Activated T-cell treated with anti-CD3 and anti-CD28 coated beads, Interleukin-2, amount 50 U/mL, for 4 hours (primary cell): ENCODE measurements around the gene APH1A. TPM values are rescaled to one million over a fixed set of nuclear protein-coding genes. Genes with fewer than 3 reads are reported as not detected.
"Not testable (repeated sequence)": the region's sequence is repeated elsewhere in the genome, so short reads cannot be mapped to it uniquely, and the experiment has no call there.

Source experiments
- ATAC-seq, 2 donors: fragments of 200-7000 bp; cut with Tn5 transposase; one replicate each; pipeline ENCODE4 v1.10.0; 2021
- DNase-seq: peaks from one replicate; pipeline ENCODE4 v3.0.0-alpha.2; 2020
- H3K27me3 Mint-ChIP-seq: one replicate; pipeline ENCODE4 v1.8.0; 2021; ENCODE audit warnings: low read depth, mixed read lengths
- H3K36me3 Mint-ChIP-seq: one replicate; pipeline ENCODE4 v1.8.0; 2022; ENCODE audit warnings: mixed read lengths; ENCODE audit not compliant: insufficient read depth
- H3K4me1 Mint-ChIP-seq: one replicate; pipeline ENCODE4 v1.8.0; 2021; ENCODE audit warnings: low read depth, mixed read lengths
- H3K4me3 Mint-ChIP-seq: one replicate; pipeline ENCODE4 v1.8.0; 2021; ENCODE audit warnings: mild to moderate bottlenecking, moderate library complexity, mixed read lengths
- H3K9me3 Mint-ChIP-seq: one replicate; pipeline ENCODE4 v1.8.0; 2021; ENCODE audit warnings: mixed read lengths
- total RNA-seq, 3 donors: library from RNA; stranded (reverse); gene quantifications; one replicate each; pipeline ENCODE4 v1.2.1, GENCODE V29; 2021

Gene APH1A
- total RNA-seq, 3 donors from 2014 or later: 121 to 124 (median 123) TPM

DNA sequence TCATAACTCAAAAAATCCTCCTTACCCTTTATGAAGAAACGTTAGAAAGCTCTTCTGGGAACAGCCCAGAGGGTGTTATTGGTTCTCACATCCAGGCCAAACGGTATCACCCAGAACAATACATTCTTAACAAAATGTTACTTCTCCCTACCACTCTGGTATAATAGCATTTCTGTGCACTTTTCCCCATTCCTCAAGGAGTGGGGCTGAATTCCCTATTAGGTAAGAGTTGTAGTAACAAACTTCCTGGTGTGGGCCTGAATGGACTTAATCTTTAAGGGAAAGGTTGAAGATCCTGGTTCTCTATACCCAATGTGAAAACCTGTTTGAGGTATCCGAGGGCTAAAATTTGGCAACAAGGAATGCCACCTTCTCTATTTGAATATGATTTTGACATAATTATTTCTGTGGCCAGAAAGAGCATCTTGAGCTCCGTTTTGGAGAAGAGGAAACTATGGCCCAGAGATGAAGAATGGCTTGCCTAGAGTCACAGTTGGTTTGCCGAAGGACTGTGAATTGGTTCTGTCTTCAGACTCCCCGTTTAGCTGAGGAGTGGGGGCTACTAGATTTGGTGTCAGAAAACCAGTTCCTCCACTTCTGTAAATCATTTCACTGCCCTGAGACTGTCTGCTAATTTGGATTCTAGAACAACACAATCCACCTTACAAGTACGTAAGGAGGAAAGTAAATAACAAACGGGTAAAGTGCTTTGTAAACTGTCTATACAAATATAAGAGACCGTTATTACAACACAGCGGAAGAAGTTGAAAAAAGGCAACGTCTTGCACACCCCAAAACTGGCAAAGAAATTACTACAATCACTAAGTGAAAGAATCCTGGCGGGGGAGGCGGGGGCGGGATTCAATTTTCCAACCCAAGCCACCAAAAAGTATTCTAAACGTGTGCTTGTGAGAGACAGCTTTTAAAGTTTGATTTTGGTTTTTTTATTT, 35.2 kb downstream of the APH1A start:
- no peaks in the 10 kb centered on the region for H3K9me3 Mint-ChIP-seq
- H3K36me3 Mint-ChIP-seq: peaks cover 6% of the 10 kb centered on the region
- peak; percentile 64 for DNase-seq
- ATAC-seq: no peak
- H3K4me3 Mint-ChIP-seq: no peak overlapping the region
- peaks cover 19% of the 10 kb centered on the region for H3K4me1 Mint-ChIP-seq
- no peaks in the 10 kb centered on the region for H3K27me3 Mint-ChIP-seq

DNA sequence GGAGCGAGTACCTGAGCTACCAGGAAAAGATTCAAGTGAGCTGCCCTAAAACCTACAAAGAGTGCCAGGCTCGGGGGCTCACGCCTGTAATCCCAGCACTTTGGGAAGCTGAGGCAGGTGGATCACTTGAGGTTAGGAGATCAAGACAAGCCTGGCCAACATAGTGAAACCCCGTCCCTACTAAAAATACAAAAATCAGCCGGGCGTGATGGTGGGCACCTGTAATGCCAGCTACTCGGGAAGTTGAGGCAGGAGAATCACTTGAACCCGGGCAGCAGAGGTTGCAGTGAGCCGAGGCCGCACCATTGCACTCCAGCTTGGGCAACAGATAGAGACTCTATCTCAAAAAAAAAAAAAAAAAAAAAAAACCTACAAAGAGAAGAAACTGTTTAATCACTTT, 35.9 kb downstream of the APH1A start:
- not testable (repeated sequence) for H3K4me3 Mint-ChIP-seq, H3K9me3 Mint-ChIP-seq, H3K27me3 Mint-ChIP-seq, ATAC-seq, DNase-seq, H3K36me3 Mint-ChIP-seq
- H3K4me1 Mint-ChIP-seq: peaks cover 19% of the 10 kb centered on the region

DNA sequence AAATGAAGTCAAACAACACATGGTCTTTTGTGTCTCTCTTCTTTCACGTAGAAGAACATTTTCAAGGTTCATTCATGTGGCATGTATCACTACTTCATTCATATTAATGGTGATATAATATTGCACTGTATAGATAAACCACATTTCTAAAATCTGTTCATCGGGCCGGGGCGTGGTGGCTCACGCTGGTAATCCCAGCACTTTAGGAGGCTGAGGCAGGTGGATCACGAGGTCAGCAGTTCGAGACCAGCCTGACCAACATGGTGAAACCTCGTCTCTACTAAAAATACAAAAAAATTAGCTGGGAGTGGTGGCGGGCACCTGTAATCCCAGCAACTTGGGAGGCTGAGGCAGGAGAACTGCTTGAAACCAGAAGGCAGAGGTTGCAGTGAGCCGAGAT, 40.6 kb downstream of the APH1A start:
- not testable (repeated sequence) for H3K9me3 Mint-ChIP-seq, H3K4me1 Mint-ChIP-seq, H3K27me3 Mint-ChIP-seq, H3K4me3 Mint-ChIP-seq, DNase-seq, ATAC-seq
- H3K36me3 Mint-ChIP-seq: peaks cover 35% of the 10 kb centered on the region

DNA sequence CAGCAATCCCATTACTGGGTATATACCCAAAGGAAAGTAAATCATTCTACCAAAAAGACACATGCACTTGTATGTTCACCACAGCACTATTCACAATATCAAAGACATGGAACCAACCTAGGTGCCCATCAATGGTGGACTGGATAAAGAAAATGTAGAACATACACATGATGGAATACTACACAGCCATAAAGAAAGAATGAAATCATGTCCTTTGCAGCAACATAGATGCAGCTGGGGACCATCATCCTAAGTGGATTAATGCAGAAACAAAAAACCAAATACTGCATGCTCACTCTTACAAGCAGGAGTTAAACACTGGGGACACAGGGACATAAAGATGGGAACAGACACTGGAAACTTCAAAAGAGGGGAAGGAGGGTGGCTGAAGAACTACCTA, 41.6 kb downstream of the APH1A start:
- H3K27me3 Mint-ChIP-seq: no peaks in the 10 kb centered on the region
- no peak for DNase-seq
- H3K9me3 Mint-ChIP-seq: no peaks in the 10 kb centered on the region
- no peak overlapping the region for H3K4me3 Mint-ChIP-seq
- H3K4me1 Mint-ChIP-seq: peaks cover 4% of the 10 kb centered on the region
- H3K36me3 Mint-ChIP-seq: peaks cover 38% of the 10 kb centered on the region
- no peak for ATAC-seq

DNA sequence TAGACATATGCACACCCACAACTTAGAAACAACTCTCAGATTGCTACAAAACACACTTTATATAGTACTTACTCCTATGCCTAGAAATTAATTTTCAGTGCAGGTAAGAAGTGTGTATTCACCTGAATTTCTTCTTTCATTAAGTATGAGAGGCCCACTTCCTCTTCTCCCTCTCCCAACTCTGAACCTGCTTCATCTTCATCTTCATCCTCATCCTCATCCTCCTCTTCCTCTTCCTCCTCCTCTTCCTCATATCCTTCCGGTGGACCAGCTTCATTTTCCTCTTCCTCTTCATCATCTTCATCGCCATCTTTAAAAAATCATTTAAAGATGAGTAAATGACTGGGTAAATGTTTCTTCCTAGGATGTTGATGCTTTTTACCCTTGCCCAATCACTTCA, 42.3 kb downstream of the APH1A start:
- peaks cover 38% of the 10 kb centered on the region for H3K36me3 Mint-ChIP-seq
- no peak for DNase-seq
- no peaks in the 10 kb centered on the region for H3K27me3 Mint-ChIP-seq
- H3K9me3 Mint-ChIP-seq: no peaks in the 10 kb centered on the region
- ATAC-seq: no peak
- H3K4me3 Mint-ChIP-seq: no peak overlapping the region
- H3K4me1 Mint-ChIP-seq: peaks cover 4% of the 10 kb centered on the region

DNA sequence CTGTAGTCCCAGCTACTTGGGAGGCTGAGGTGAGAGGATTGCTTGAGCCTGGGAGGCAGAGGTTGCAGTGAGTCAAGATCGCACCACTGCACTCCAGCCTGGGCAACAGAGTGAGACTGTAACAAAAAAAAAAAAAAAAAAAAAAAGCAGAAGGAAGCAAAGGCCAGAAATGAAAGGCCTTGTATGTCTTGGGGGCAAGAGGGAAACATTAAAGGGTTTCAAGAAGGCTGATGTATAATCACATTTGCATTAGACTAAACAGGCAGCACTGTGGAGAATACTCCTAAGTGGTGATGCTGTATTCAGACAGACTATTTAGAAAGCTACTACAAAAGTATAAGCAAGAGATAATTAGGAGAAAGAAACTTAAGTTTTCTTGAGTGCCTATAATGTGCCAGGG, 43.3 kb downstream of the APH1A start:
- no peak overlapping the region for H3K4me3 Mint-ChIP-seq
- DNase-seq (no peak), ATAC-seq (no peak)
- peaks cover 38% of the 10 kb centered on the region for H3K36me3 Mint-ChIP-seq
- peaks cover 4% of the 10 kb centered on the region for H3K4me1 Mint-ChIP-seq
- H3K27me3 Mint-ChIP-seq: no peaks in the 10 kb centered on the region
- H3K9me3 Mint-ChIP-seq: no peaks in the 10 kb centered on the region

DNA sequence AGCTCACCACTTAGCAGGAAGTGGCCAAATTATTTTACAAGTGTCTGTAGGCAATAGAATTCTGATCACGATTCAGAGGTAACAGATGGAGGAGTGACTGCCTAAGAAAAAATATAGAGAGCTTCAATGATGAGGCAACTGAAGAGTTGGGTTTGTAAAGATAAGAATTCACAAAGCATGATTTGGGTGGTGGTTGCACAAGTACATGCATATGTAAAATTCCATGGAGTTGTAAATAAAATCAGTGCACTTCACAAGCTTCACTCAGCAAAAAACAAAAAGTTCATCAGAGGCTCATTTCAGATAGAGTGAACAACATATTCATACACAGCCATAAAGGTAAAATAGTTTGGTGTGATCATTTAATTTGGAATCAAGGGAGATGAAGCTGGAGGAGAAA, 43.8 kb downstream of the APH1A start:
- peaks cover 4% of the 10 kb centered on the region for H3K4me1 Mint-ChIP-seq
- ATAC-seq (no peak), DNase-seq (no peak)
- peaks cover 35% of the 10 kb centered on the region for H3K36me3 Mint-ChIP-seq
- no peaks in the 10 kb centered on the region for H3K9me3 Mint-ChIP-seq
- H3K4me3 Mint-ChIP-seq: no peak overlapping the region
- no peaks in the 10 kb centered on the region for H3K27me3 Mint-ChIP-seq

DNA sequence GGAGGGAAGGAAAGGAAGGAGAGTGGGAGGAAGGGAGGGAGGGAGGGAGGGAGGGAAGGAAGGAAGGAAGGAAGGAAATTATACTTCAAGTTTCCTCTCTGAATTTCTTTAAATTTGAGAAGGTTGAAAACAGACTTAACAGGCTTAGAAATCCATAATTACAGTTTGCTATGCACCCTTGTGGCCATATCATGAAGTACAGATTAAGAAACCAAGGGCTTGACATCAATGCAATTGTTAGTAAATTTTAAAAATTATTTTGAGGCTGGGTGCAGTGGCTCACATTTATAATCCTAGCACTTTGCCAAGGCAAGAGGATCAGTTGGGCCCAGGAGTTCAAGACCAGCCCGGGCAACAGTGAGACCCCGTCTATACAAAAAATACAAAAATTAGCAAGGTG, 47.3 kb downstream of the APH1A start:
- H3K9me3 Mint-ChIP-seq: no peaks in the 10 kb centered on the region
- peaks cover 4% of the 10 kb centered on the region for H3K4me1 Mint-ChIP-seq
- ATAC-seq (peak in 1 of 2 donors; percentile 46), DNase-seq (no peak)
- no peaks in the 10 kb centered on the region for H3K27me3 Mint-ChIP-seq
- H3K4me3 Mint-ChIP-seq: no peak overlapping the region
- H3K36me3 Mint-ChIP-seq: peaks cover 20% of the 10 kb centered on the region

DNA sequence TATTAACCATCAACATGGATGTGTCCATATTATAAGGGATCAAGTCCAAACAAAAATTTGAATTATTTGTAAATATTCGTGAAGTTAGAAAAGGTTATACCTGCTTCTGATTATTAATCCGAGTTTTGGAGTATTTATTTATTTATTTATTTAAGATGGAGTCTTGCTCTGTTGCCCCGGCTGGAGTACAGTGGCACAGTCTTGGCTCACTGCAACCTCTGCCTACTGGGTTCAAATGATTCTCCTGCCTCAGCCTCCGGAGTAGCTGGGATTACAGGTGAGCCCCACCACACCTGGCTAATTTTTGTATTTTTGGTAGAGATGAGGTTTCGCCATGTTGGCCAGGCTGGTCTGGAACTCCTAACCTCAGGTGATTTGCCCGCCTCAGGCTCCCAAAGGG, 53.0 kb downstream of the APH1A start:
- DNase-seq, H3K36me3 Mint-ChIP-seq, H3K9me3 Mint-ChIP-seq, ATAC-seq, H3K27me3 Mint-ChIP-seq, H3K4me3 Mint-ChIP-seq: not testable (repeated sequence)
- peaks cover 18% of the 10 kb centered on the region for H3K4me1 Mint-ChIP-seq

Other genes with a start within 250 kb of the APH1A start
- gene VPS45, start 201.2 kb downstream of the APH1A start, total RNA-seq: 10 to 100 TPM; 17.8 to 19.9 (median 18.6) TPM
- gene PLEKHO1, start 119.1 kb downstream of the APH1A start, total RNA-seq: 10 to 100 TPM; 16.6 to 20.9 (median 17.7) TPM
- 100 to 1,000 TPM in 2 of 3 donors, 10 to 100 TPM in 1; 99.9 to 112 (median 101) TPM for gene ANP32E, start 32.9 kb downstream of the APH1A start, total RNA-seq
- gene CA14, start 11.2 kb downstream of the APH1A start, total RNA-seq: not detected
- gene C1orf54, start 3.8 kb upstream of the APH1A start, total RNA-seq: under 1 TPM; 0.38 to 0.58 (median 0.40) TPM
- gene CIART, start 13.5 kb upstream of the APH1A start, total RNA-seq: 1 to 10 TPM; 2.0 to 2.3 (median 2.3) TPM
- 10 to 100 TPM; 76.1 to 80.5 (median 79.4) TPM for gene MRPS21, start 24.8 kb upstream of the APH1A start, total RNA-seq
- gene PRPF3, start 52.5 kb upstream of the APH1A start, total RNA-seq: 100 to 1,000 TPM in 2 of 3 donors, 10 to 100 TPM in 1; 88.3 to 108 (median 102) TPM
- gene RPRD2, start 95.1 kb upstream of the APH1A start, total RNA-seq: 10 to 100 TPM; 18.6 to 19.8 (median 19.2) TPM
- gene TARS2, start 218.4 kb upstream of the APH1A start, total RNA-seq: 10 to 100 TPM; 38.6 to 43.1 (median 38.7) TPM
- gene ECM1, start 239.1 kb upstream of the APH1A start, total RNA-seq: under 1 TPM; 0.43 to 0.82 (median 0.50) TPM
- gene FALEC, start 246.7 kb upstream of the APH1A start, total RNA-seq: under 1 TPM in 1 of 3 donors, not detected in 2; 0.40 TPM